Fibroblast of lung (primary cell): ENCODE measurements around the gene NKD2. TPM values are rescaled to one million over a fixed set of nuclear protein-coding genes. Genes with fewer than 3 reads are reported as not detected.

Source experiments
- DNase-seq, 2 donors: peaks; one replicate each; pipeline versions ENCODE4 v3.0.0 to v3.0.0-alpha.2; 2010; ENCODE audit warnings: low read depth in 2 of 2
- H2AFZ ChIP-seq: 2 replicates; pipeline ENCODE4 v1.5.1; 2012; ENCODE audit warnings: low read length, control low read depth, inconsistent platforms
- H3K27ac ChIP-seq: 2 replicates; pipeline ENCODE4 v1.5.1; 2011; ENCODE audit warnings: low read length, control low read depth; ENCODE audit not compliant: insufficient read depth
- H3K27me3 ChIP-seq: 2 replicates; pipeline ENCODE4 v1.5.1; 2011; ENCODE audit warnings: mild to moderate bottlenecking, low read length; ENCODE audit not compliant: control insufficient read depth, insufficient read depth
- H3K36me3 ChIP-seq: 2 replicates; pipeline ENCODE4 v1.5.1; 2011; ENCODE audit warnings: low read length; ENCODE audit not compliant: control insufficient read depth, insufficient read depth
- H3K4me1 ChIP-seq: 2 replicates; pipeline ENCODE4 v1.5.1; 2011; ENCODE audit warnings: low read length; ENCODE audit not compliant: control insufficient read depth, insufficient read depth; ENCODE audit errors: extremely low read depth
- H3K4me2 ChIP-seq: 2 replicates; pipeline ENCODE4 v1.5.1; 2011; ENCODE audit warnings: low read length, control low read depth; ENCODE audit not compliant: insufficient read depth; ENCODE audit errors: extremely low read depth
- H3K4me3 ChIP-seq, 4 experiments: fragments of 200-600 bp in 1 of 4; sonication (generic) in 1 of 4; replicated peaks in 1 of 4; 2 replicates each; pipeline ENCODE4 v1.5.1; 2011 to 2016; ENCODE audit warnings: low read length in 4 of 4, low read depth in 3 of 4, mild to moderate bottlenecking in 3 of 4, control low read depth in 2 of 4, inconsistent platforms in 1 of 4, mixed read lengths in 1 of 4; ENCODE audit not compliant: insufficient read depth in 1 of 4; ENCODE audit errors: control extremely low read depth in 1 of 4
- H3K79me2 ChIP-seq: 2 replicates; pipeline ENCODE4 v1.5.1; 2012; ENCODE audit warnings: mild to moderate bottlenecking, low read length, inconsistent platforms; ENCODE audit not compliant: control insufficient read depth, insufficient read depth
- H3K9ac ChIP-seq: 2 replicates; pipeline ENCODE4 v1.5.1; 2011; ENCODE audit warnings: mild to moderate bottlenecking, low read length, control low read depth; ENCODE audit not compliant: insufficient read depth
- H3K9me3 ChIP-seq: 2 replicates; pipeline ENCODE4 v1.5.1; 2012; ENCODE audit warnings: low read depth, low read length; ENCODE audit not compliant: control insufficient read depth, insufficient read depth
- H4K20me1 ChIP-seq: 2 replicates; pipeline ENCODE4 v1.5.1; 2011; ENCODE audit warnings: low read length; ENCODE audit not compliant: control insufficient read depth, insufficient read depth; ENCODE audit errors: extremely low read depth
- EZH2 ChIP-seq: IDR thresholded peaks from 2 replicates; pipeline ENCODE4 v1.5.1; 2012; ENCODE audit warnings: low read length, control low read depth, mild to moderate bottlenecking; ENCODE audit errors: missing control alignments
- polyA plus RNA-seq, 2 donors: library from polyadenylated mRNA; depleted of rRNA in 1 of 2; stranded (reverse) in 1 of 2; unstranded in 1 of 2; fragments of >200 nt; gene quantifications; 2 replicates each; pipeline ENCODE4 v1.2.1, GENCODE V29; 2011 to 2012; ENCODE audit warnings: missing spikeins in 1 of 2
- total RNA-seq: library from RNA; depleted of rRNA; stranded (reverse); fragments of >200 nt; gene quantifications from 2 replicates; pipeline ENCODE4 v1.2.1, GENCODE V29; 2014
- TF ChIP-seq, protein P1 (sequence below), 2 donors: IDR thresholded peaks in 1 of 2; conservative IDR thresholded peaks in 1 of 2; 1 replicate in 1 of 2; 2 replicates in 1 of 2; pipeline ENCODE4 v1.5.1; 2011 to 2012; ENCODE audit warnings: low read length in 2 of 2, control low read depth in 1 of 2, inconsistent platforms in 1 of 2, low read depth in 1 of 2, mild to moderate bottlenecking in 1 of 2

The NKD2 gene
- total and polyA plus RNA-seq, 2 donors (not counting 1 experiment from before 2014, with no cell fraction given): under 0.01 TPM; not detected in 1

DNA sequence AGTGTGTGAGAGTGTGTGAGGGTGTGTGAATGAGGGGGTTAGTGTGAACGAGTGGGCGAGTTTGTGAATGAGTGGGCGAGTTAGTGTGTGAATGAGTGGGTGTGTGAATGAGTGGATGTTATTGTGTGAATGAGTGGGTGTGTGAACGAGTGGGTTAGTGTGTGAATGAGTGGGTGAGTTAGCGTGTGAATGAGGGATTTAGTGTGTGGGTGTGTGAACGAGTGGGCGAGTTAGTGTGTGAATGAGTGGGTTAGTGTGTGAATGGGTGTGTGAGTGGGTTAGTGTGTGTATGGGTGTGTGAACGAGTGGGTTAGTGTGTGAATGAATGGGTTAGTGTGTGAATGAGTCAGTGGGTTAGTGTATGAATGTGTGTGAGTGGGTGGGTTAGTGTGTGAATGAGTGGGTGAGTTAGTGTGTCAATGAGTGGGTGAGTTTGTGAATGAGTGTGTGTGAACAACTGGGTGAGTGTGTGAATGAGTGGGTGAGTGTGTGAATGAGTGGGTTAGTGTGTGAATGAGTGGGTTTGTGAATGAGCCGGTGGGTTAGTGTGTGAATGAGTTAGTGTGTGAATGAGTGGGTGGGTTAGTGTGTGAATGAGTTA is 37.5 kb downstream of the NKD2 start:
- H3K27me3 ChIP-seq: no peaks in the 10 kb centered on the region
- H3K9ac ChIP-seq: no peak overlapping the region
- H3K4me3 ChIP-seq: no peak overlapping the region
- no peaks in the 10 kb centered on the region for H3K4me1 ChIP-seq
- H3K9me3 ChIP-seq: no peaks in the 10 kb centered on the region
- DNase-seq: no peak
- H3K27ac ChIP-seq: no peak overlapping the region
- H3K4me2 ChIP-seq: no peak overlapping the region
- no peaks in the 10 kb centered on the region for H3K36me3 ChIP-seq
- H2AFZ ChIP-seq: no peak overlapping the region
- H4K20me1 ChIP-seq: no peaks in the 10 kb centered on the region
- no peaks in the 10 kb centered on the region for H3K79me2 ChIP-seq
- TF ChIP-seq, protein P1, sequence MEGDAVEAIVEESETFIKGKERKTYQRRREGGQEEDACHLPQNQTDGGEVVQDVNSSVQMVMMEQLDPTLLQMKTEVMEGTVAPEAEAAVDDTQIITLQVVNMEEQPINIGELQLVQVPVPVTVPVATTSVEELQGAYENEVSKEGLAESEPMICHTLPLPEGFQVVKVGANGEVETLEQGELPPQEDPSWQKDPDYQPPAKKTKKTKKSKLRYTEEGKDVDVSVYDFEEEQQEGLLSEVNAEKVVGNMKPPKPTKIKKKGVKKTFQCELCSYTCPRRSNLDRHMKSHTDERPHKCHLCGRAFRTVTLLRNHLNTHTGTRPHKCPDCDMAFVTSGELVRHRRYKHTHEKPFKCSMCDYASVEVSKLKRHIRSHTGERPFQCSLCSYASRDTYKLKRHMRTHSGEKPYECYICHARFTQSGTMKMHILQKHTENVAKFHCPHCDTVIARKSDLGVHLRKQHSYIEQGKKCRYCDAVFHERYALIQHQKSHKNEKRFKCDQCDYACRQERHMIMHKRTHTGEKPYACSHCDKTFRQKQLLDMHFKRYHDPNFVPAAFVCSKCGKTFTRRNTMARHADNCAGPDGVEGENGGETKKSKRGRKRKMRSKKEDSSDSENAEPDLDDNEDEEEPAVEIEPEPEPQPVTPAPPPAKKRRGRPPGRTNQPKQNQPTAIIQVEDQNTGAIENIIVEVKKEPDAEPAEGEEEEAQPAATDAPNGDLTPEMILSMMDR (conservative IDR thresholded peaks at IDR 0.05 in 1 of 2, IDR thresholded peaks at IDR 0.05 in 1 of 2; ENCODE audit: low read depth in 1 of 2, low read length in 2 of 2): no peak
- TF ChIP-seq EZH2: no peak

DNA sequence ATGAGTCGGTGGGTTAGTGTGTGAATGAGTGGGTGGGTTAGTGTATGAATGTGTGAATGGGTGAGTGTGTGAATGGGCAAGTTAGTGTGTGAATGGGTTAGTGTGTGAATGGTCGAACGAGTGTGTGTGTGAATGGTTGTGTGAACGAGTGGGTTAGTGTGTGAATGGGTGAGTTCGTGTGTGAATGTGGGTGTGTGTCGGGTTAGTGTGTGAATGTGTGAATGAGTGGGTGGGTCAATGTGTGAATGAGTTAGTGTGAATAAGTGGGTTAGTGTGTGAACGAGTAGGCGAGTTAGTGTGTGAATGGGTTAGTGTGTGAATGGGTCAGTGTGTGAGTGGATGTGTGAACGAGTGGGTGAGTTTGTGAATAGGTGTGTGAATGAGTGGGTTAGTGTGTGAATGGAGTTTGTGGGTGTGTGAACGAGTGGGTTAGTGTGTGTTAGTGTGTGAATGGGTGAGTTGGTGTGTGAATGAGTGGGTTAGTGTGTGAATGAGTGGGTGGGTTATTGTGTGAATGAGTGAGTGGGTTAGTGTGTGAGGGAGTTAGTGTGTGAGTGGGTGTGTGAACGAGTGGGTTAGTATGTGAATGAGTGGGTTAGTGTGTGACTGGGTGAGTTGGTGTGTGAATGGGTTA is 38.8 kb downstream of the NKD2 start:
- H3K4me1 ChIP-seq: no peaks in the 10 kb centered on the region
- H2AFZ ChIP-seq: no peak overlapping the region
- no peaks in the 10 kb centered on the region for H3K36me3 ChIP-seq
- H3K4me3 ChIP-seq: no peak overlapping the region
- H3K4me2 ChIP-seq: no peak overlapping the region
- H4K20me1 ChIP-seq: no peaks in the 10 kb centered on the region
- H3K9me3 ChIP-seq: no peaks in the 10 kb centered on the region
- no peak overlapping the region for H3K9ac ChIP-seq
- H3K27me3 ChIP-seq: no peaks in the 10 kb centered on the region
- no peak for TF ChIP-seq EZH2
- TF ChIP-seq, protein P1 (conservative IDR thresholded peaks at IDR 0.05 in 1 of 2, IDR thresholded peaks at IDR 0.05 in 1 of 2; ENCODE audit: low read depth in 1 of 2, low read length in 2 of 2): no peak
- no peak for DNase-seq
- H3K27ac ChIP-seq: no peak overlapping the region
- H3K79me2 ChIP-seq: no peaks in the 10 kb centered on the region

DNA sequence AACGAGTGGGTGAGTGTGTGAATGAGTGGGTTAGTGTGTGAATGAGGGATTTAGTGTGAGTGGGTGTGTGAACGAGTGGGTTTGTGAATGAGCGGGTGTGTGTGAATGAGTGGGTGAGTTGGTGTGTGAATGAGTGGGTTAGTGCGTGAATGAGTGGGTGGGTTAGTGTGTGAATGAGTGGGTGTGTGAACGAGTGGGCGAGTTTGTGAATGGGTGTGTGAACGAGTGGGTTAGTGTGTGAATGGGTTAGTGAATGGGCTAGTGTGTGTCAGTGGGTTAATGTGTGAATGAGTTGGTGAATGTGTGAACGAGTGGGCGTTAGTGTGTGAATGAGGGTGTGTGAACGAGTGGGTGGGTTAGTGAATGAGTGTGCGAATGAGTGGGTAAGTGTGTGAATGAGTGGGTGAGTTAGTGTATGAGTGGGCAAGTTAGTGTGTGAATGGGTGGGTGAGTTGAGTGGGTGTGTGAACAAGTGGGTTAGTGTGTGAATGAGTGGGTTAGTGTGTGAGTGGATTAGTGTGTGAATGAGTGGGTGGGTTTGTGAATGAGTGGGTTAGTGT is 39.6 kb downstream of the NKD2 start:
- no peak for DNase-seq
- Histone ChIP-seq H3K4me2 (no peak overlapping the region), H4K20me1 (no peaks in the 10 kb centered on the region), H3K27ac (no peak overlapping the region), H2AFZ (no peak overlapping the region), H3K9me3 (no peaks in the 10 kb centered on the region), H3K36me3 (no peaks in the 10 kb centered on the region), H3K9ac (no peak overlapping the region), H3K4me3 (no peak overlapping the region), H3K4me1 (no peaks in the 10 kb centered on the region), H3K79me2 (no peaks in the 10 kb centered on the region), H3K27me3 (no peaks in the 10 kb centered on the region)
- TF ChIP-seq, protein P1 (conservative IDR thresholded peaks at IDR 0.05 in 1 of 2, IDR thresholded peaks at IDR 0.05 in 1 of 2; ENCODE audit: low read depth in 1 of 2, low read length in 2 of 2): no peak
- TF ChIP-seq EZH2: no peak
